Body of pancreas (tissue), 4 donors: Measurements from ENCODE around the gene ARHGAP15.

Experiments
- CTCF ChIP-seq, 7 experiments: fragments of 450-650 bp in 4 of 7; fragments of 200-600 bp in 3 of 7; sonication (generic) in 3 of 7; IDR thresholded peaks; one replicate each; pipeline ENCODE4 v1.5.1; 2016 to 2019; ENCODE audit warnings: antibody characterized with exemption in 7 of 7
- POLR2A ChIP-seq, 3 donors: fragments of 450-650 bp; IDR thresholded peaks; one replicate each; pipeline ENCODE4 v1.6.1; 2016; ENCODE audit warnings: antibody characterized with exemption in 3 of 3, mild to moderate bottlenecking in 2 of 3

GRCh38 chr2:143705108-143705707 lies 576.0 kb downstream of the ARHGAP15 start:
- TF ChIP-seq CTCF (IDR thresholded peaks at IDR 0.05) = no peak
- no peak for TF ChIP-seq POLR2A (IDR thresholded peaks at IDR 0.05)
